ENCODE measurements around the gene IRX4. TPM values are rescaled to one million over a fixed set of nuclear protein-coding genes. Genes with fewer than 3 reads are reported as not detected.

Gene IRX4
- total RNA-seq, 2 donors from 2014 or later = not detected

- TF ChIP-seq, protein P1, sequence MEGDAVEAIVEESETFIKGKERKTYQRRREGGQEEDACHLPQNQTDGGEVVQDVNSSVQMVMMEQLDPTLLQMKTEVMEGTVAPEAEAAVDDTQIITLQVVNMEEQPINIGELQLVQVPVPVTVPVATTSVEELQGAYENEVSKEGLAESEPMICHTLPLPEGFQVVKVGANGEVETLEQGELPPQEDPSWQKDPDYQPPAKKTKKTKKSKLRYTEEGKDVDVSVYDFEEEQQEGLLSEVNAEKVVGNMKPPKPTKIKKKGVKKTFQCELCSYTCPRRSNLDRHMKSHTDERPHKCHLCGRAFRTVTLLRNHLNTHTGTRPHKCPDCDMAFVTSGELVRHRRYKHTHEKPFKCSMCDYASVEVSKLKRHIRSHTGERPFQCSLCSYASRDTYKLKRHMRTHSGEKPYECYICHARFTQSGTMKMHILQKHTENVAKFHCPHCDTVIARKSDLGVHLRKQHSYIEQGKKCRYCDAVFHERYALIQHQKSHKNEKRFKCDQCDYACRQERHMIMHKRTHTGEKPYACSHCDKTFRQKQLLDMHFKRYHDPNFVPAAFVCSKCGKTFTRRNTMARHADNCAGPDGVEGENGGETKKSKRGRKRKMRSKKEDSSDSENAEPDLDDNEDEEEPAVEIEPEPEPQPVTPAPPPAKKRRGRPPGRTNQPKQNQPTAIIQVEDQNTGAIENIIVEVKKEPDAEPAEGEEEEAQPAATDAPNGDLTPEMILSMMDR (IDR thresholded peaks at IDR 0.05) = no peak
- H3K4me1 ChIP-seq = no peaks in the 10 kb centered on the region
- H3K27ac ChIP-seq = no peak overlapping the region
- H3K27me3 ChIP-seq = peaks cover 90% of the 10 kb centered on the region
- no peak overlapping the region for H3K9ac ChIP-seq (ENCODE audit: low read depth in 2 of 2, low read length in 2 of 2)
- intact Hi-C loops (cut with DNase I) = no loop called here
- DNase-seq = no peak
- no peak overlapping the region for H3K4me3 ChIP-seq
- H3K36me3 ChIP-seq = no peaks in the 10 kb centered on the region
- no peaks in the 10 kb centered on the region for H3K9me3 ChIP-seq
Observed at GRCh38 chr5:1883120-1883924, 597 bp upstream of the IRX4 start.

GRCh38 chr5:1881731-1882336, 891 bp downstream of the IRX4 start:
- TF ChIP-seq, protein P1 (IDR thresholded peaks at IDR 0.05) = no peak
- Histone ChIP-seq H3K4me1 (no peaks in the 10 kb centered on the region), H3K9ac (ENCODE audit: low read depth in 2 of 2, low read length in 2 of 2) (no peak overlapping the region), H3K4me3 (no peak overlapping the region), H3K36me3 (no peaks in the 10 kb centered on the region), H3K27me3 (peaks cover 90% of the 10 kb centered on the region), H3K9me3 (no peaks in the 10 kb centered on the region), H3K27ac (no peak overlapping the region)
- intact Hi-C loops (cut with DNase I) = no loop called here
- DNase-seq = no peak

- Histone ChIP-seq H3K36me3 (no peaks in the 10 kb centered on the region), H3K4me3 (no peak overlapping the region), H3K27me3 (peaks cover 91% of the 10 kb centered on the region), H3K27ac (no peak overlapping the region), H3K9ac (ENCODE audit: low read depth in 2 of 2, low read length in 2 of 2) (no peak overlapping the region), H3K4me1 (no peaks in the 10 kb centered on the region), H3K9me3 (no peaks in the 10 kb centered on the region)
- DNase-seq = no peak
- intact Hi-C loops (cut with DNase I) = no loop called here
- TF ChIP-seq, protein P1 (IDR thresholded peaks at IDR 0.05) = no peak
Observed at GRCh38 chr5:1881098-1881572, 1.6 kb downstream of the IRX4 start.

- no peaks in the 10 kb centered on the region for H3K9me3 ChIP-seq
- no peak overlapping the region for H3K27ac ChIP-seq
- peaks cover 91% of the 10 kb centered on the region for H3K27me3 ChIP-seq
- intact Hi-C loops (cut with DNase I) = no loop called here
- no peak for DNase-seq
- no peaks in the 10 kb centered on the region for H3K36me3 ChIP-seq
- H3K4me3 ChIP-seq = no peak overlapping the region
- TF ChIP-seq, protein P1 (IDR thresholded peaks at IDR 0.05) = no peak
- H3K9ac ChIP-seq (ENCODE audit: low read depth in 2 of 2, low read length in 2 of 2) = no peak overlapping the region
- H3K4me1 ChIP-seq = no peaks in the 10 kb centered on the region
Observed at GRCh38 chr5:1880377-1881025, 2.2 kb downstream of the IRX4 start.

GRCh38 chr5:1879292-1880263, 3.1 kb downstream of the IRX4 start:
- no peak overlapping the region for H3K27ac ChIP-seq
- intact Hi-C loops (cut with DNase I) = no loop called here
- no peak overlapping the region for H3K4me3 ChIP-seq
- DNase-seq = no peak
- no peaks in the 10 kb centered on the region for H3K4me1 ChIP-seq
- H3K9me3 ChIP-seq = no peaks in the 10 kb centered on the region
- peaks cover 85% of the 10 kb centered on the region for H3K27me3 ChIP-seq
- TF ChIP-seq, protein P1 (IDR thresholded peaks at IDR 0.05) = no peak
- no peak overlapping the region for H3K9ac ChIP-seq (ENCODE audit: low read depth in 2 of 2, low read length in 2 of 2)
- no peaks in the 10 kb centered on the region for H3K36me3 ChIP-seq
